ENCODE results near the gene PMEL.
"Not testable (repeated sequence)": the region's sequence is repeated elsewhere in the genome, so short reads cannot be mapped to it uniquely, and the experiment has no call there.

The PMEL gene

GRCh38 chr12:55965941-55966407 lies at the start of gene PMEL:
Gene PMEL, minus strand, starts transcription at chr12:55966042. Its CDS starts 31 bp downstream, at chr12:55966011.
- DNase-seq (ENCODE audit: low spot score) = no peak

DNA sequence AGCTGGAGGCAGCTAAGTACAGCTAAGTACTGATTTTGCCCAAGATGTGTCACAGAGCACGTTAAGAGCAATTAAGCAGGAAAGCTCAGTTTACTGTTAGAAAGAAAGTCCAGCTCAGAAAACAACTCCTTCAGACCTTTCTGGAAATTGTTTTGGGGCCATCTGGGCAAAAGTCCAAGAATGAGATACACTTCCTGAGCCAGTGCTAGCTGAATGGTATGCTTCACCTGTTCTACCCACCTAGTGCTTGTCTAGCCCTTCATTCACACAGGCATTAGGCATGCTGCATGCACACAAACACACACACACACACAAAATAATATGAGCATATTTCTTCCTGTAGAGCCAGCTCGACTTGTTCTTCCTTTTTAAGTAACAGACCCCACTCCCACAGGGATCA lies 48.4 kb upstream of the PMEL start:
- DNase-seq (ENCODE audit: low spot score) = no peak

DNA sequence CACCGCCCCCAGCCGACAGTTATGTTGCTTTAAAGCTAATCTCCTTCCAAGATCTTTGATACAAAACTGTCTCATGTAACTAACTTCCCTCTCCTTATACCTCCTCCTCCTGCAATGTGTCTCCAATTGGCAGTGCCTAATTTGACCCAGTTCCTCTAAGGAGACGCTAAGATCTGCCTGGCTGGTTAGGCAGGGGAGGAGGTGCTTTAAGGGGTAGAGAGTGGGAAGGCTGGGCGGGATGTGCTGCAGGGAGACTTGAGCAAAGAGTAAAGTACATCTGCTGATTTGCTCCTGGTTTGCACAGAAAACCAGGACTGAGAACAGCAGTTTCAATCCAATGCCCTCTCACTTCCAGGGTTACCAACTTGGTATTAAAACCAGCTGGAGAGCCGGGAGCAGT lies 47.6 kb upstream of the PMEL start:
- DNase-seq (ENCODE audit: low spot score) = no peak

- no peak for DNase-seq (ENCODE audit: low spot score)
Observed at GRCh38 chr12:56011509-56012090, 45.8 kb upstream of the PMEL start.

DNA sequence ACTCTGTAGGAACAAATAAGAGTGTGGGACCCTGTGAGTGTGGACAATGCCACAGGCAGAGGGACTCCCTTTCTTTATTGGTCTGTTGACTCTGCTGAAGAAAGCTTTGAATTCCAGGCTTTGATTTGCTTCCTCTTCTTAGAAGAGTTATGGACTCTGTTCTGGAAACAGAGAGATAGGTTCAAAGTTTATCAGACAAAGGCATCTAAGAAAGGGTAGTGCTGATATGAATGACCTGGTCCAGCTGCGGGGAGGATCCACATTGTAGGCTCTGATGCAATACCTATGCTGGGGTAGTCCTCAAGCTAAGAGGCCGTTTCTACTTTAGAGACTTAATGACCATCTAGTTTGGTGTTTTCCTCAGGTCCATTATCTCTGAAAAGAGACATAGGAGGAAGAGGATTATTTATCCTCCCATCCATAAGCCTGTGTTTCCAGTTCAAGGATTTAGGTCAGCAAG lies 44.3 kb upstream of the PMEL start:
- DNase-seq (ENCODE audit: low spot score) = no peak

DNA sequence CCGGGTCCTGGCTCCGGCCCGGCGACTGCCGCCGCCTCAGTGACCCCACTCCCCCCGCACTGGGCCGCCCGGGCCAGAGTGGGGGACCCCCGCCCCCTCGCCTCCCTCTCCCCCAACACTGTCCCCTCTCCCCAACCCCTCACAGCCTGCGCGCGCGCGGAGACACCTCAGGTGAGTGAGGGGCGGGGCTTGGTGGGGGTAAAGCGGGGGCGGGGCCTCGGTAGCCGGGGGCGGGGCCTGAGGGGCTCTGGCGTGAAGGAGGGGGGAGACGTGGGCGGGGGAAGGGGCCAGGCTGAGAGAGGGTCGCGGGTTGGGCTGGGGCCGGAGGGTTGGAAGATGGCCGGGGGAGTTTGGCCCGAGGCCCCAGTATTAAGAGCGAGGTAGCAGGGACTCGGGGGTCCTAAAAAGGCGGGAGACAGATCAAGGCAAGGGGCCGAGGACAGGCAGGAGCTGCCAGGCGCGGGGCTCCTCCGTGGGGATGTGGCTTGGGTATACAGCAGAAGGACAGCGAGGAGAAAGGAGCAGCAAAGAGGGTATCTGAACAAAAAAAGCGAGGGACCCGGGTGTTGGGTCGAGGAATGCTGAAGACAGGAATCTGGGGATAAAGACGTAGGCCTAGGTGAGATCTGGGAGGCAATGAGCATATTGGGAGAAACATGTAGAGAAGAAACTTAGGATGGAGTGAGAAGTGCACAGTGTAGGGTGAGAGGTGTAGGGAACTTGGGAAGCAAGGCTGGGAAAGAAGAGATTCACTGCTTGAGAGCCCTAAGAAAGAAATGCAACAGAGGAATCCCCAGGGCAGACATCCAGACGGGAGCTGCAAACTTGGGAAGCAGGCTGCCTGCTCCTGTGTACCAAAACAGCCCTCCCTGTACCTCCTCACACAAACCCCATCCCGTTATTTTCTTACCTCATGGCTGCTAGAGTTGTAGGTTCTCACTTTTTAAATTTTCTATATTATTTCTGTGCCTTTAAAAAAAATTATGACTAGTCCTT lies 42.0 kb upstream of the PMEL start:
- peak; percentile 46 for DNase-seq (ENCODE audit: low spot score)

DNA sequence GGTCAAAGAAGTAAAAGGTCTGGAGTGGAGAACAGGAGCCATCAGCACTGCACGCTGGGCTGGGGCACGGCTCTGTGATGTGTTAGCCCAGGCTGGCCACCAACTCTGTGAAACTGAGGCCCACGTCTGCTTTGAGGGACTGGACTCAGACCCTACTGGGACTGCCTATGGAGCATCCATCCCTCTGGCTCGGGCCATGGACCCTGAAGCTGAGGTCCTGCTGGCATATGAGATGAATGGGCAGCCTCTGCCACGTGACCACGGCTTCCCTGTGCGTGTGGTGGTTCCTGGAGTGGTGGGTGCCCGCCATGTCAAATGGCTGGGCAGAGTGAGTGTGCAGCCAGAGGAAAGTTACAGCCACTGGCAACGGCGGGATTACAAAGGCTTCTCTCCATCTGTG lies 38.4 kb upstream of the PMEL start:
- no peak for DNase-seq (ENCODE audit: low spot score)

DNA sequence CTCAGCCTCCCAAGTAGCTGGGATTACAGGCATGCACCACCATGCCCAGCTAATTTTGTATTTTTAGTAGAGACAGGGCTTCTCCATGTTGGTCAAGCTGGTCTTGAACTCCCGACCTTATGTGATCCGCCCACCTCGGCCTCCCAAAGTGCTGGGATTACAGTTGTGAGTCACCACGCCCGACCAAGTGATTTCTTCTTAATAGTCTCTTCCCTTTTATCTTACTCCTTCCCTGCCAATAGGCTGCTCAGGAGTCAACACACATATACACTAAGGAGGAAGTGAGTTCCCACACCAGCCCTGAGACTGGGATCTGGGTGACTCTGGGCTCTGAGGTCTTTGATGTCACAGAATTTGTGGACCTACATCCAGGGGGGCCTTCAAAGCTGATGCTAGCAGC lies 37.5 kb upstream of the PMEL start:
- not testable (repeated sequence) for DNase-seq (ENCODE audit: low spot score)

DNA sequence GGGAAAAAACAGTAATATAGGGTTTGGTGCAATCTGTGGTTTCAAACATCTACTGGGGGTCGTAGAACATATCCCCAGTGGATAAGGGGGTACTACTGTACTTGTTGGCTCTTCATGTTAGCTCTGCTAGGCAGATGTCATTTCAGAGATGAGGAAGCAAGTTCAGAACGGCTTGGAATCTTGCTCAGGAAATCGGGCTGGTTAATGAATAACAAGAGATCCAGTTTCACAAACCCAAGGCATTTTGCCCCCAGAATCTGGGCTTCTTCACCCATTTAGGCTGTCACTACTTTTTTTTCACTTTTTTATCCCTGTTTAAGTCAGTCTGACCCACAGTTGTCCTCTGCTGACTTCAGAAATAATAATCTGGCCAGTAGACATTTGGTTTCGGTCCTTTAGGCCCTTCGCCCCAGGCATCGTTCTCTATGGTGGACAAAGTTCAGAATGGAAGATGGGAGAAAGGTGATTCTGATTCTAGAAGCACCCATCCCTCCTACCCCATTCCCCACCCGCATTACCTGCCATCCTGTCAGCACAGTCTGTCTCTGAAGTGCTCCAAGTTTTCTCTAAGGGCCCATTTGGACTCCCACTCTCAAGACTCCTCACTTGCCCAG lies 35.8 kb upstream of the PMEL start:
- no peak for DNase-seq (ENCODE audit: low spot score)

DNA sequence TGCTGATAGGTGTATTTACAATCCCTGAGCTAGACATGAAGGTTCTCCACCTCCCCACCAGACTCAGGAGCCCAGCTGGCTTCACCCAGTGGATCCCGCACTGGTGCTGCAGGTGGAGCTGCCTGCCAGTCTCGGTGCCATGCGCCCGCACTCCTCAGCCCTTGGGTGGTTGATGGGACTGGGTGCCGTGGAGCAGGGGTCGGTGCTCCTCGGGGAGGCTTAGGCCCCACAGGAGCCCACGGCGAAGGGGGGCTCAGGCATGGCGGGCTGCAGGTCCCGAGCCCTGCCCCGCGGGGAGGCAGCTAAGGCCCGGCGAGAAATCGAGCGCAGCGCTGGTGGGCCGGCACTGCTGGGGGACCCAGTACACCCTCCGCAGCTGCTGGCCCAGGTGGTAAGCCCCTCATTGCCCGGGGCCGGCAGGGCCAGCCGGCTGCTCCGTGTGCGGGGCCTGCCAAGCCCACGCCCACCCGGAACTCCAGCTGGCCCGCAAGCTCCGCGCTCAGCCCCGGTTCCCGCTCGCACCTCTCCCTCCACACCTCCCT lies 34.2 kb upstream of the PMEL start:
- not testable (repeated sequence) for DNase-seq (ENCODE audit: low spot score)

DNA sequence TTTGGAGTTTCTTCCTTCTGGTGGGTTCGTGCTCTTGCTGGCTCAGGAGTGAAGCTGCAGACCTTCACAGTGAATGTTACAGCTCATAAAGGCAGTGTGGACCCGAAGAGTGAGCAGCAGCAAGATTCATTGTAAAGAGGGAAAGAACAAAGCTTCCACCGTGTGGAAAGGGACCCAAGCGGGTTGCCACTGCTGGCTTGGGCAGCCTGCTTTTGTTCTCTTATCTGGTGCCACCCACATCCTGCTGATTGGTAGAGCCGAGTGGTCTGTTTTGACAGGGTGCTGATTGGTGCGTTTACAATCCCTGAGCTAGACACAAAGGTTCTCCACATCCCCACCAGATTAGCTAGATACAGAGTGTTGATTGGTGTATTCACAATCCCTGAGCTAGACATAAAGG lies 33.7 kb upstream of the PMEL start:
- not testable (repeated sequence) for DNase-seq (ENCODE audit: low spot score)

- DNase-seq (ENCODE audit: low spot score) = no peak
Observed at GRCh38 chr12:55997535-55997859, 31.7 kb upstream of the PMEL start.

DNA sequence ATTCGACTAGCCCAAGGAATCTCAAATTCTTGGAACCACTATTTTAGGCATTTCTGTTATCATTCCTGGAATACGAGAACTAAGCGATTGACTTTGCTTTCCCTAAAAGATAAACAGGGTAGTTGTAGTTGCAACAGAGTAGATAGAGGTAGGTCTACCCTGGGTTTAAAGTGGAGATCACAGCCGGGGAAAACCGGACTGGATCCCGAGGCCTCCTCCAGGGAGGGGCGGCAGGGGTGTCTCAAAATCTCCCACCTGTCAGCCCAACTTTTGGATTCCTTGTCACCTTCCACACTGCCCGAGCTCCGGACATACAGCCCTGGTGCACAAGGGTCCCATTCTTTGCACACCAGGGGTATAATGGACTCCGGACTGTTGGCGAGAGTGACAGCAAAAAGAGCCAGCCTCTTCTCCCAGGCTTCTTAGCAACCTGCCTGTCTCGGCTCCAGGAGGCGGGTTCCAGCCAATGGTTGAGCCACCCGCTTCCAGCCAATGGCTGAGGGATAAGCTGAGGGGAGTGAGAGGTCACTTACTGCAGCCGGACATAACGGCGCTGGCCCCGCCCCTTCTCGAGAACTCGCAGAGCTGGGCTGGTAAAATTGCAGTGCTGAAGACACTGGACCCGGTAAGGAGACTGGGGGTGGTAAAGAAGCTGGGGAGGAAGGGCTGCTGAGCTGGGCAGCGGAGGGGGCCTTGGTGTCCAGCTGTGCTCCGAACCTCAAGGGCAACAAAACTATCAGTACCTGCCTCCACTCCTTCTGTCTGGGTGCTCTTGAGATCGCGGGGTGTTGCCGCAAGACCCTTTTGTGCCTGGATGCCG lies 31.1 kb upstream of the PMEL start, which contains the start of gene SUOX:
TSS of gene SUOX (plus strand) at position 562 of the 820 bp plus-strand sequence. CDS start 4,946 bp downstream, outside the sequence.
- peak; percentile 97 for DNase-seq (ENCODE audit: low spot score)

GRCh38 chr12:55996201-55996714 lies 30.4 kb upstream of the PMEL start:
- DNase-seq (ENCODE audit: low spot score) = peak; percentile 64

- no peak for DNase-seq (ENCODE audit: low spot score)
Observed at GRCh38 chr12:55995366-55995765, 29.5 kb upstream of the PMEL start.

GRCh38 chr12:55993230-55993853 lies 27.5 kb upstream of the PMEL start:
- no peak for DNase-seq (ENCODE audit: low spot score)

GRCh38 chr12:55991110-55991509 lies 25.3 kb upstream of the PMEL start:
- DNase-seq (ENCODE audit: low spot score) = no peak

GRCh38 chr12:55985976-55986375 lies 20.1 kb upstream of the PMEL start:
- not testable (repeated sequence) for DNase-seq (ENCODE audit: low spot score)

DNA sequence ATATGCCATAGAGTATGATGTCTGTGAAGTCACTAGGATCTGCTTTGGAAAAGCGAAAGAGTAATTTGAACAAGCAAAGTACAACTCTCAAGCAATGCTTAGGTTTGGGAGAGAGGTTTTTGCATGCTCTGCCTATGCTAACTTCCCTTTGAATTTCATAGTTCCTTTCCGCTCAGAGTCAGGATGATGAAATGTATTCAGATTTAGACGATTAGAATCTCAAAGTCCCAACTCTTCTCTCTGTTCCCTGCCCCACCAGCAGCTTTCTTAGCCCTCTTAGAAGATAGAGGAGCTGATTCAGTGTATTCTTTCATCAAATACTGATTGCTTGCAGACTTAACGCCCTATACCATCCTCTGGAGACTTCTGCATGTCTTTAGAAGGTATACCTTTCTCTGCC lies 19.5 kb upstream of the PMEL start:
- no peak for DNase-seq (ENCODE audit: low spot score)

DNA sequence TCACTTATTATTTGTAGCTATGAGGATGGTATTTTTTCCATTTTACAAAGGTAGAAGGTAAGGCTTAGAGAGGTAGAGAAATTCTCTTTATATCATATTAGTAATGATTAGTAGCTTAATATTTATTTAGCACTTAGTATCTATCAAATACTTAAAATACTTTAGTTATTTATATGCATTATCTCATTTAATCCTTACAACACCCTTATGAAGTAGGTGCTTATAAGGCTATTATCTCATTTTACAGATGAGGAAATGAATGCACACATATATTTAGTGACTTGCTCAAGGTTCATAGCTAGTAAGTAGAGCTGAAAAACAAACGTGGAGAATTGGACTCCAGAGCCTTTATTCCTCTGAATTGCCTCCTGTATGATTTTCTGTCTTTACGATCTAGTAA lies 19.0 kb upstream of the PMEL start:
- DNase-seq (ENCODE audit: low spot score) = no peak

All from COLO829 (cell line).